ENCODE data around the gene CCDC71L.

The CCDC71L gene

GRCh38 chr7:106641416-106641815 lies 19.5 kb downstream of the CCDC71L start:
- no peak overlapping the region for H3K4me3 ChIP-seq (replicated peaks; ENCODE audit: low read depth, low read length)
- TF ChIP-seq CTCF (IDR thresholded peaks at IDR 0.05; ENCODE audit: insufficient read depth, low read length, poor library complexity, severe bottlenecking) = no peak
- DNase-seq (ENCODE audit: extremely low read depth, insufficient read length) = no peak
- no peaks in the 10 kb centered on the region for H3K36me3 ChIP-seq (ENCODE audit: control insufficient read depth, insufficient read depth, low read length)
- H3K27me3 ChIP-seq (replicated peaks; ENCODE audit: control insufficient read depth, insufficient read depth, low read length) = no peaks in the 10 kb centered on the region

- Histone ChIP-seq H3K36me3 (ENCODE audit: control insufficient read depth, insufficient read depth, low read length) (no peaks in the 10 kb centered on the region), H3K4me3 (replicated peaks; ENCODE audit: low read depth, low read length) (no peak overlapping the region), H3K27me3 (replicated peaks; ENCODE audit: control insufficient read depth, insufficient read depth, low read length) (no peaks in the 10 kb centered on the region)
- TF ChIP-seq CTCF (IDR thresholded peaks at IDR 0.05; ENCODE audit: insufficient read depth, low read length, poor library complexity, severe bottlenecking) = no peak
- DNase-seq (ENCODE audit: extremely low read depth, insufficient read length) = no peak
These were observed 20.4 kb downstream of the CCDC71L start for GRCh38 chr7:106640368-106641141.

- Histone ChIP-seq H3K27me3 (replicated peaks; ENCODE audit: control insufficient read depth, insufficient read depth, low read length) (no peaks in the 10 kb centered on the region), H3K36me3 (ENCODE audit: control insufficient read depth, insufficient read depth, low read length) (no peaks in the 10 kb centered on the region), H3K4me3 (replicated peaks; ENCODE audit: low read depth, low read length) (no peak overlapping the region)
- no peak for TF ChIP-seq CTCF (IDR thresholded peaks at IDR 0.05; ENCODE audit: insufficient read depth, low read length, poor library complexity, severe bottlenecking)
- no peak for DNase-seq (ENCODE audit: extremely low read depth, insufficient read length)
These were observed 21.3 kb downstream of the CCDC71L start for GRCh38 chr7:106639476-106640334.

- no peak for TF ChIP-seq CTCF (IDR thresholded peaks at IDR 0.05; ENCODE audit: insufficient read depth, low read length, poor library complexity, severe bottlenecking)
- H3K27me3 ChIP-seq (replicated peaks; ENCODE audit: control insufficient read depth, insufficient read depth, low read length) = 0 out of 2 replicates have a peak, but pooled peaks cover under 1% of the 10 kb centered on the region
- DNase-seq (ENCODE audit: extremely low read depth, insufficient read length) = no peak
- H3K36me3 ChIP-seq (ENCODE audit: control insufficient read depth, insufficient read depth, low read length) = no peaks in the 10 kb centered on the region
- H3K4me3 ChIP-seq (replicated peaks; ENCODE audit: low read depth, low read length) = no peak overlapping the region
These were observed 25.5 kb downstream of the CCDC71L start for GRCh38 chr7:106635411-106635810.

- no peak for DNase-seq (ENCODE audit: extremely low read depth, insufficient read length)
- Histone ChIP-seq H3K4me3 (replicated peaks; ENCODE audit: low read depth, low read length) (no peak overlapping the region), H3K27me3 (replicated peaks; ENCODE audit: control insufficient read depth, insufficient read depth, low read length) (0 out of 2 replicates have a peak, but pooled peaks cover 2% of the 10 kb centered on the region), H3K36me3 (ENCODE audit: control insufficient read depth, insufficient read depth, low read length) (no peaks in the 10 kb centered on the region)
- no peak for TF ChIP-seq CTCF (IDR thresholded peaks at IDR 0.05; ENCODE audit: insufficient read depth, low read length, poor library complexity, severe bottlenecking)
These were observed 26.0 kb downstream of the CCDC71L start for GRCh38 chr7:106634958-106635357.

Measured in GM06990 (cell line).